Fibroblast of mammary gland (primary cell): ENCODE measurements around the gene TGM3.

ENCODE experiments used
- DNase-seq: peaks from one replicate; pipeline ENCODE4 v3.0.0-alpha.2; 2010; ENCODE audit warnings: low read depth
- H3K4me3 ChIP-seq: 2 replicates; pipeline ENCODE4 v1.5.1; 2011; ENCODE audit warnings: low read depth, mild to moderate bottlenecking, low read length, moderate library complexity; ENCODE audit not compliant: control insufficient read depth
- CTCF ChIP-seq: conservative IDR thresholded peaks from 2 replicates; pipeline ENCODE4 v1.5.1; 2011; ENCODE audit warnings: low read depth, low read length, inconsistent platforms; ENCODE audit not compliant: control insufficient read depth, insufficient read depth

Gene TGM3

GRCh38 chr20:2292416-2293110, 3.2 kb upstream of the TGM3 start:
- TF ChIP-seq CTCF = no peak
- DNase-seq = no peak
- H3K4me3 ChIP-seq = no peak overlapping the region

GRCh38 chr20:2293486-2293885, 2.3 kb upstream of the TGM3 start:
- no peak for TF ChIP-seq CTCF
- H3K4me3 ChIP-seq = no peak overlapping the region
- DNase-seq = no peak

- no peak overlapping the region for H3K4me3 ChIP-seq
- TF ChIP-seq CTCF = no peak
- no peak for DNase-seq
Measured at GRCh38 chr20:2293971-2294370, 1.8 kb upstream of the TGM3 start.

GRCh38 chr20:2295286-2295685, 515 bp upstream of the TGM3 start:
- TF ChIP-seq CTCF = no peak
- no peak for DNase-seq
- H3K4me3 ChIP-seq = no peak overlapping the region

- no peak for DNase-seq
- no peak for TF ChIP-seq CTCF
- no peak overlapping the region for H3K4me3 ChIP-seq
Measured at GRCh38 chr20:2296524-2297356, 939 bp downstream of the TGM3 start.

GRCh38 chr20:2297357-2297728, 1.5 kb downstream of the TGM3 start:
- no peak for TF ChIP-seq CTCF
- no peak for DNase-seq
- H3K4me3 ChIP-seq = no peak overlapping the region
